GM12878 (cell line): Measurements from ENCODE around the gene YWHAQ. TPM values are rescaled to one million over a fixed set of nuclear protein-coding genes. Genes with fewer than 3 reads are reported as not detected.

Source experiments
- ATAC-seq: fragments of 200-7000 bp; cut with Tn5 transposase; 3 replicates; pipeline ENCODE4 v1.9.1; 2020; ENCODE audit warnings: mild to moderate bottlenecking, moderate library complexity
- BruUV-seq: library from RNA; stranded (reverse); fragments of 400-500 nt; replicated peaks from 2 replicates; lab custom pipeline; 2021; lab: Mats Ljungman, UMichigan
- CTCF ChIA-PET: fragments of 300-600 bp; sonication (Branson Sonifier 250); formaldehyde crosslinking; extraction: SDS; loops from one replicate; lab custom pipeline; 2021; ENCODE audit warnings: inconsistent platforms; lab: Yijun Ruan, JAX
- POLR2A ChIA-PET: fragments of 350-600 bp; formaldehyde crosslinking; extraction: SDS; loops from one replicate; lab custom pipeline; 2021; ENCODE audit warnings: inconsistent platforms; lab: Charles Lee
- RAD21 ChIA-PET: fragments of 300-600 bp; sonication (Branson Sonifier 250); formaldehyde crosslinking; loops from one replicate; lab custom pipeline; 2023; ENCODE audit warnings: antibody characterized with exemption; ENCODE audit not compliant: unreplicated experiment; lab: Charles Lee
- SMC1A ChIA-PET: fragments of 300-600 bp; sonication (Branson Sonifier 250); formaldehyde crosslinking; loops from one replicate; lab custom pipeline; 2023; ENCODE audit not compliant: unreplicated experiment, uncharacterized antibody; lab: Charles Lee
- DNase-seq: peaks from one replicate; pipeline ENCODE4 v3.0.0-alpha.2; 2011; ENCODE audit warnings: low read depth, low spot score
- FAIRE-seq: peaks from 3 replicates; lab custom pipeline; 2011; peaks lifted over from hg19 to GRCh38; lab: Jason Lieb, UNC
- H2AFZ ChIP-seq: 2 replicates; pipeline ENCODE4 v1.6.0; 2011; ENCODE audit warnings: low read depth, low read length, control low read depth; ENCODE audit not compliant: control insufficient read depth
- H3K27ac ChIP-seq: 2 replicates; pipeline ENCODE4 v1.5.1; 2011; ENCODE audit warnings: control low read depth; ENCODE audit not compliant: control insufficient read depth, insufficient read depth
- H3K27me3 ChIP-seq, 2 experiments: replicated peaks in 1 of 2; 2 replicates each; pipeline versions ENCODE4 v1.6.0 to v1.6.1; 2011; ENCODE audit warnings: low read length in 1 of 2; ENCODE audit not compliant: control insufficient read depth in 2 of 2, insufficient read depth in 2 of 2
- H3K36me3 ChIP-seq, 2 experiments: 2 replicates each; pipeline ENCODE4 v1.5.1; 2011; ENCODE audit warnings: low read length in 1 of 2; ENCODE audit not compliant: control insufficient read depth in 2 of 2, insufficient read depth in 2 of 2
- H3K4me1 ChIP-seq: 2 replicates; pipeline ENCODE4 v1.6.1; 2011; ENCODE audit warnings: mild to moderate bottlenecking, low read length, moderate library complexity, mixed read lengths; ENCODE audit not compliant: control insufficient read depth, insufficient read depth
- H3K4me2 ChIP-seq: 2 replicates; pipeline ENCODE4 v1.6.0; 2011; ENCODE audit warnings: control low read depth; ENCODE audit not compliant: control insufficient read depth, insufficient read depth
- H3K4me3 ChIP-seq: fragments of 200-600 bp; sonication (generic); 2 replicates; pipeline ENCODE4 v1.5.1; 2016
- H3K79me2 ChIP-seq: 2 replicates; pipeline ENCODE4 v1.6.0; 2011; ENCODE audit warnings: low read length; ENCODE audit not compliant: control insufficient read depth, insufficient read depth
- H3K9ac ChIP-seq: 2 replicates; pipeline ENCODE4 v1.8.0; 2011; ENCODE audit warnings: low read length, control low read depth, mixed read lengths; ENCODE audit not compliant: control insufficient read depth, insufficient read depth
- H3K9me3 ChIP-seq: replicated peaks from 3 replicates; pipeline ENCODE4 v1.5.1; 2011; ENCODE audit warnings: mild to moderate bottlenecking, low read length; ENCODE audit not compliant: control insufficient read depth, insufficient read depth
- H4K20me1 ChIP-seq: 2 replicates; pipeline ENCODE4 v1.6.0; 2011; ENCODE audit not compliant: control insufficient read depth, insufficient read depth
- DPF2 ChIP-seq: fragments of 450-650 bp; IDR thresholded peaks from 2 replicates; pipeline ENCODE4 v1.6.1; 2017; ENCODE audit warnings: mild to moderate bottlenecking
- EED ChIP-seq: sonication (generic); IDR thresholded peaks from 2 replicates; pipeline ENCODE4 v1.6.1; 2016; ENCODE audit warnings: antibody characterized with exemption, low read depth
- EP300 ChIP-seq, 2 experiments: fragments of 150-350 bp in 1 of 2; IDR thresholded peaks; 2 replicates each; pipeline ENCODE4 v1.6.1; 2011 to 2012; ENCODE audit warnings: low read depth in 2 of 2, low read length in 2 of 2, borderline replicate concordance in 1 of 2, improper control_type of control experiment in 1 of 2, inconsistent platforms in 1 of 2; ENCODE audit not compliant: control insufficient read depth in 1 of 2
- ESRRA ChIP-seq: IDR thresholded peaks from 2 replicates; pipeline ENCODE4 v1.6.1; 2012; ENCODE audit warnings: mild to moderate bottlenecking, low read length, improper control_type of control experiment
- IKZF1 ChIP-seq: fragments of 450-650 bp; conservative IDR thresholded peaks from 2 replicates; pipeline ENCODE4 v1.6.1; 2017; ENCODE audit warnings: antibody characterized with exemption, mild to moderate bottlenecking
- IKZF2 ChIP-seq, 2 experiments: fragments of 450-650 bp; IDR thresholded peaks; 2 replicates each; pipeline ENCODE4 v1.6.1; 2017; ENCODE audit warnings: mild to moderate bottlenecking in 2 of 2, moderate library complexity in 2 of 2
- JUNB ChIP-seq: IDR thresholded peaks from 2 replicates; pipeline ENCODE4 v1.6.1; 2016; ENCODE audit warnings: antibody characterized with exemption, mild to moderate bottlenecking
- KAT2A ChIP-seq: conservative IDR thresholded peaks from 2 replicates; pipeline ENCODE4 v1.6.1; 2011; ENCODE audit warnings: low read depth, low read length; ENCODE audit not compliant: control insufficient read depth
- MEF2A ChIP-seq: IDR thresholded peaks from 2 replicates; pipeline ENCODE4 v1.6.1; 2011; ENCODE audit warnings: low read depth, mild to moderate bottlenecking, low read length, moderate library complexity; ENCODE audit not compliant: insufficient read depth
- MTA2 ChIP-seq: fragments of 450-650 bp; IDR thresholded peaks from 2 replicates; pipeline ENCODE4 v1.6.1; 2016; ENCODE audit warnings: low read depth, mild to moderate bottlenecking, moderate library complexity
- NFYB ChIP-seq: IDR thresholded peaks from 2 replicates; pipeline ENCODE4 v1.6.1; 2011; ENCODE audit warnings: low read depth, mild to moderate bottlenecking, low read length, improper control_type of control experiment, moderate library complexity; ENCODE audit not compliant: insufficient read depth
- RUNX3 ChIP-seq: IDR thresholded peaks from 2 replicates; pipeline ENCODE4 v1.6.1; 2012; ENCODE audit warnings: low read length, inconsistent platforms
- YY1 ChIP-seq: IDR thresholded peaks from 2 replicates; pipeline ENCODE4 v1.6.1; 2011; ENCODE audit warnings: low read depth, mild to moderate bottlenecking, low read length
- ZNF24 ChIP-seq: fragments of 450-650 bp; IDR thresholded peaks from 2 replicates; pipeline ENCODE4 v1.6.1; 2017; ENCODE audit warnings: antibody characterized with exemption, mild to moderate bottlenecking
- WGBS: methylation state at CpG from one replicate; pipeline ENCODE4 v1.1.6; 2016; ENCODE audit warnings: low lambda C conversion rate; ENCODE audit not compliant: insufficient replicate concordance, insufficient coverage; ENCODE audit errors: missing lambda C conversion rate; 5-methylcytosine and 5-hydroxymethylcytosine counted together
- in situ Hi-C: fragments of 300-500 bp; cut with MboI; formaldehyde crosslinking; loops from 9 replicates; pipeline ENCODE4 v1.14.3; 2018; ENCODE audit warnings: mixed read lengths
- intact Hi-C: fragments of 100-400 bp; cut with micrococcal nuclease; formaldehyde crosslinking; loops from one replicate; pipeline ENCODE4 v1.14.2; 2022; ENCODE audit not compliant: unreplicated experiment
- polyA plus RNA-seq, 11 experiments: library from polyadenylated mRNA; depleted of rRNA in 4 of 11; unstranded in 6 of 11; stranded (reverse) in 5 of 11; fragments of >200 nt; fragmentation: Nextera tagmentation in 4 of 11; fragmentation: Illumina TruSeq in 1 of 11; extraction: Ambion mirVana in 4 of 11; extraction: Trizol in 1 of 11; gene quantifications; 1 replicate in 1 of 11; 2 replicates in 10 of 11; pipeline versions ENCODE4 v1.2.1 to v1.2.3, GENCODE V29; 2011 to 2016; ENCODE audit warnings: inconsistent platforms in 2 of 11, missing spikeins in 2 of 11, low read depth in 1 of 11
- total RNA-seq, 4 experiments: library from RNA; depleted of rRNA in 3 of 4; stranded (reverse); fragments of >200 nt in 3 of 4; fragmentation: Illumina TruSeq in 1 of 4; extraction: Trizol in 1 of 4; gene quantifications; 2 replicates each; pipeline versions ENCODE4 v1.2.1 to v1.2.3, GENCODE V29; 2013 to 2021

YWHAQ gene
- total and polyA plus RNA-seq, 10 of the 15 experiments (the other 5 are each of a cell fraction or from before 2014, with no cell fraction given) = 63.0 to 515 (median 219) TPM

DNA sequence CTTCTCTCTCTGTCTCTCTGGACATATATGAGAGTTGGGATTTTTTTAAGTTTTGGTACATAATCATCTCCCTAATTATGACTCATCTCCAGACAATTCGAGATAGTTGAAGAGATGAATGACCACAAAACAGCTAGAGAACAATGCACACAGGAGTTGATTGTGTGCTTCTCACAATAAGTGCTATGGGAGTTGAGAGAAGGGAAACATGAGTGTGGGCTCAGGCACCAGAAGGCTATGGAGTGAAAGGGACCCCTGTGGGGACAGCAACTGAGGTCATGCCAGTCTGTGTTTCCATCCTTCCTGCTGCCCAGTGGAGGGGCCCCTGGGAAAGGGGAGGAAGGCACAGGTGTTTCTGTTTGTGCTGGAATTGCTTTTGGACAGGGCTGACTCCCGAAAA lies 6.5 kb upstream of the YWHAQ start:
- peak; percentile 61 for ATAC-seq
- 22% methylated on average over 2 of the region's 2 CpGs for WGBS
- BruUV-seq = no TSS peak
- no peak for FAIRE-seq
- CTCF ChIA-PET = interaction anchor here (1.1 kb wide), 1 partner anchor 134 kb away, joined by 3 read pairs; no protein-coding TSS in a partner anchor
- H3K27ac ChIP-seq = no peak overlapping the region
- peak; percentile 69 for TF ChIP-seq JUNB
- TF ChIP-seq KAT2A = no peak
- TF ChIP-seq MEF2A = 0 out of 2 replicates have a peak, but pooled peaks have one; percentile 12
- peak; percentile 27; the same call in 1 of the 2 replicates for TF ChIP-seq EED
- TF ChIP-seq ZNF24 = peak; percentile 58; the same call in 1 of the 2 replicates
- peak; percentile 85 for TF ChIP-seq RUNX3
- TF ChIP-seq EP300 (IDR thresholded peaks at IDR 0.05; ENCODE audit: borderline replicate concordance in 1 of 2, control insufficient read depth in 1 of 2, low read depth in 2 of 2, low read length in 2 of 2) = peak in 1 of 2 experiments; percentile 40; a peak in 1 of 4 replicates
- TF ChIP-seq NFYB = no peak
- no peak for TF ChIP-seq YY1
- peak; percentile 41; the same call in 1 of the 2 replicates for TF ChIP-seq IKZF1
- TF ChIP-seq ESRRA = no peak
- 0 out of 2 replicates have a peak, but pooled peaks have one; percentile 25 for TF ChIP-seq DPF2
- TF ChIP-seq MTA2 = peak; percentile 42; the same call in 1 of the 2 replicates
- TF ChIP-seq IKZF2 (IDR thresholded peaks at IDR 0.05) = peak; percentile 45 to 65; a peak in 3 of 4 replicates
- H4K20me1 ChIP-seq = no peaks in the 10 kb centered on the region
- peaks cover 0 to 2% of the 10 kb centered on the region in 2 experiments; a peak in 2 of 4 replicates for H3K27me3 ChIP-seq
- H3K9ac ChIP-seq = no peak overlapping the region
- SMC1A ChIA-PET = no interaction called here
- H3K79me2 ChIP-seq = no peaks in the 10 kb centered on the region
- no peak overlapping the region for H3K4me2 ChIP-seq
- H2AFZ ChIP-seq = no peak overlapping the region
- RAD21 ChIA-PET = no interaction called here
- DNase-seq = no peak
- H3K4me3 ChIP-seq = no peak overlapping the region
- no peaks in the 10 kb centered on the region for H3K9me3 ChIP-seq
- intact Hi-C loops (no loop called here), in situ Hi-C loops (no loop called here)
- H3K36me3 ChIP-seq = no peaks in the 10 kb centered on the region
- POLR2A ChIA-PET = no interaction called here
- H3K4me1 ChIP-seq = peaks cover 7% of the 10 kb centered on the region
